ENCODE measurements around the gene TRIO. TPM values are rescaled to one million over a fixed set of nuclear protein-coding genes. Genes with fewer than 3 reads are reported as not detected.

Gene TRIO
- total RNA-seq, 1 experiment from 2014 or later = 68.4 TPM

DNA sequence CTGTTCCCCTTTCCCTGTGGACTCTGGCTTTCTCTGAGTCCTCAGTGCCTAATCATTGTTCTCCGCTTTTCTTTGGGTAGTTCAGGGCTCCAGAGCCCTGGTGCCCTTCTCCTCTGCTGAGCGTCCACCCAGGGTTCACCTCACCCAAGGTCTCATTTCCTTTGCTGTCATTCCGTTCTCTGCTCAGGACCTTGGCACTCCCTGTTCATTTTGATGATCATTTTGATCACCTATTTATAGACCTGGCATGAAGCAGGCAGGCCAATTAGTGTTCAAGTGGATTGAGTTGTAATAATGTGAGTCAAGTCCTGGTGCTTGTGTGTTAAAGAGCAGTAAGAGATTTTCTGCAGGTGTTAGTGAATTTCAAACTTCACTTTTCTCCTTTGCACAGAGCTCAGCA, 3.6 kb downstream of the TRIO start:
- Histone ChIP-seq H4K20me1 (ENCODE audit: insufficient read depth) (peaks cover 37% of the 10 kb centered on the region; the same call in 1 of the 2 replicates), H3K9me2 (ENCODE audit: insufficient read depth) (no peaks in the 10 kb centered on the region), H3K27ac (ENCODE audit: low read depth, low read length) (no peak overlapping the region), H3K4me2 (ENCODE audit: low read length) (no peak overlapping the region; the same call in 1 of the 2 replicates), H3K4me3 (replicated peaks in 1 of 2; ENCODE audit: low read depth in 1 of 2, low read length in 2 of 2) (no peak overlapping the region), H3K9ac (ENCODE audit: low read length) (no peak overlapping the region), H3K9me3 (ENCODE audit: control insufficient read depth in 1 of 2, insufficient read depth in 1 of 2, low read depth in 1 of 2, low read length in 2 of 2) (no peaks in the 10 kb centered on the region), H3K4me1 (ENCODE audit: control insufficient read depth in 1 of 2, insufficient read depth in 2 of 2, low read length in 2 of 2) (peaks cover 12 to 33% of the 10 kb centered on the region in 2 experiments), H2AFZ (ENCODE audit: low read depth, low read length, poor library complexity, severe bottlenecking) (no peak overlapping the region), H3K27me3 (ENCODE audit: insufficient read depth, low read length) (no peaks in the 10 kb centered on the region), H3K36me3 (ENCODE audit: control insufficient read depth in 1 of 2, insufficient read depth in 2 of 2, low read length in 2 of 2) (no peaks in the 10 kb centered on the region), H3K79me2 (ENCODE audit: insufficient read depth, low read length) (peaks cover 80% of the 10 kb centered on the region)
- no TSS peak for BruUV-seq (replicated peaks)
- ChIA-PET POLR2A (no interaction called here), RAD21 (ENCODE audit: low non-redundant PET in 1 of 2, low total read pairs in 2 of 2, uncharacterized antibody in 2 of 2, unreplicated experiment in 2 of 2) (no interaction called here), CTCF (no interaction called here)
- intact Hi-C loops (cut with micrococcal nuclease) = loop anchor here (10.0 kb wide), 1 partner anchor 112 kb away; no protein-coding TSS in a partner anchor
- no peak for DNase-seq (ENCODE audit: low read depth, low spot score)
- ATAC-seq = no peak
- TF ChIP-seq, protein P1, sequence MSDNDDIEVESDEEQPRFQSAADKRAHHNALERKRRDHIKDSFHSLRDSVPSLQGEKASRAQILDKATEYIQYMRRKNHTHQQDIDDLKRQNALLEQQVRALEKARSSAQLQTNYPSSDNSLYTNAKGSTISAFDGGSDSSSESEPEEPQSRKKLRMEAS (IDR thresholded peaks at IDR 0.05) = no peak
- TF ChIP-seq POLR2A (IDR thresholded peaks at IDR 0.05; ENCODE audit: borderline replicate concordance, extremely low read depth, insufficient read depth, insufficient read length) (no peak), CEBPB (IDR thresholded peaks at IDR 0.05; ENCODE audit: low read depth) (no peak), EZH2phosphoT487 (IDR thresholded peaks at IDR 0.05; ENCODE audit: borderline replicate concordance) (no peak), SRF (IDR thresholded peaks at IDR 0.05; ENCODE audit: low read depth) (no peak), EZH2 (IDR thresholded peaks at IDR 0.05) (no peak), EGR1 (IDR thresholded peaks at IDR 0.05; ENCODE audit: low read depth) (no peak), ZBTB33 (IDR thresholded peaks at IDR 0.05; ENCODE audit: extremely low read depth, insufficient replicate concordance, low read length) (no peak), TCF7L2 (IDR thresholded peaks at IDR 0.05; ENCODE audit: borderline replicate concordance, extremely low read depth, insufficient read depth, insufficient read length) (no peak), ELF1 (IDR thresholded peaks at IDR 0.05; ENCODE audit: borderline replicate concordance, low read depth) (no peak), FOSL1 (IDR thresholded peaks at IDR 0.05; ENCODE audit: low read depth) (no peak), RAD21 (IDR thresholded peaks at IDR 0.05; ENCODE audit: low read depth) (no peak), REST (IDR thresholded peaks at IDR 0.05; ENCODE audit: low read depth) (no peak), POLR2AphosphoS5 (IDR thresholded peaks at IDR 0.05; ENCODE audit: low read depth, low read length) (no peak)

Data from HCT116 (cell line).